Ishikawa (cell line): ENCODE data around the gene CLPTM1L.

Experiments used
- EGR1 ChIP-seq: IDR thresholded peaks from 2 replicates; pipeline ENCODE4 v1.6.1; 2012
- EP300 ChIP-seq: IDR thresholded peaks from 2 replicates; pipeline ENCODE4 v1.6.1; 2012; ENCODE audit warnings: borderline replicate concordance
- YY1 ChIP-seq: IDR thresholded peaks from 2 replicates; pipeline ENCODE4 v1.6.1; 2012; ENCODE audit warnings: low read depth
- ZBTB7A ChIP-seq: IDR thresholded peaks from 2 replicates; pipeline ENCODE4 v1.6.1; 2012; ENCODE audit warnings: low read depth
- TF ChIP-seq, protein P1 (sequence below): IDR thresholded peaks from 2 replicates; pipeline ENCODE4 v1.6.1; 2012

DNA sequence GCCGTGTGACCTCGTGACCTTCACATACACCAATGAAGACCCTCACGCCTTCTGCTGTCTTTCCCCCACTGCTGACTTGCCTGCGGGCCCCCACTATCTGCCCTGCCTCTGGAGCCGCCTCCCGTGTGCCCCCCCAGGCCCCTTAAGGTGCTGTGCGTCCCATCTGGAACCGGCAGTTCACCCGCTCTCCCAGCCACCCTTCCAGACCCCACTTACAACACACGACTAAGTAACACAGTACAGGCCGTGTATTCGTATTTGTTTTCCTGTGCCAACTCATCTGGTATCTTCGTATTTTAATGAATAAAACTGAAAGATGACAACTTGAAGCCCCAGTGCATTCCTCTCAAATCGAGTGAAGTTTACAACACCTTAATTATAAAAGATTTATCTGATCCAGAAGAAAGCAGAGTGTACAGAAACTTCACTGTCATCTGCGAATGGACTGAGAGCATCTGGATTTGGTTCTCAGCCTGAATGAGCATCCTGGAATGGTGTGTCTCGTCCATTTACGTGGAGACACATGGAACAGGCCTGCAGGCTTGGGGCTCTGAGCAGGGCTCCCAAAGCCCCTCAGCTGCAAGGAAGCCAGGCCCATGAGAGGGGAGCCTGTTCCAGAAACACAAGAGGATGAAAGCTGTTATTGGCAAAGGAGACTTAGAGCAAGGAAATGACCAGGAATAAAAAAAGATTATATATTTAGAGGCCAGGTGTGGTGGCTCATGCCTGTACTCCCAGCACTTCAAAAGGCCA lies 28.1 kb downstream of the CLPTM1L start:
- TF ChIP-seq EP300, result no peak
- TF ChIP-seq ZBTB7A, result no peak
- TF ChIP-seq, protein P1, sequence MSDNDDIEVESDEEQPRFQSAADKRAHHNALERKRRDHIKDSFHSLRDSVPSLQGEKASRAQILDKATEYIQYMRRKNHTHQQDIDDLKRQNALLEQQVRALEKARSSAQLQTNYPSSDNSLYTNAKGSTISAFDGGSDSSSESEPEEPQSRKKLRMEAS, result no peak
- TF ChIP-seq EGR1, result no peak
- TF ChIP-seq YY1, result no peak
